Ishikawa (cell line): Measurements from ENCODE around the gene ANKRD55.

Experiments
- CEBPB ChIP-seq: IDR thresholded peaks from 2 replicates; pipeline ENCODE4 v1.6.1; 2012
- CREB1 ChIP-seq: IDR thresholded peaks from 2 replicates; pipeline ENCODE4 v1.6.1; 2012; ENCODE audit warnings: low read depth
- EGR1 ChIP-seq: IDR thresholded peaks from 2 replicates; pipeline ENCODE4 v1.6.1; 2012
- EP300 ChIP-seq: IDR thresholded peaks from 2 replicates; pipeline ENCODE4 v1.6.1; 2012; ENCODE audit warnings: borderline replicate concordance
- FOXM1 ChIP-seq: IDR thresholded peaks from 2 replicates; pipeline ENCODE4 v1.6.1; 2012; ENCODE audit warnings: low read depth, borderline replicate concordance
- MAX ChIP-seq: IDR thresholded peaks from 2 replicates; pipeline ENCODE4 v1.6.1; 2012
- NFIC ChIP-seq: IDR thresholded peaks from 2 replicates; pipeline ENCODE4 v1.6.1; 2012
- RAD21 ChIP-seq: IDR thresholded peaks from 2 replicates; pipeline ENCODE4 v1.6.1; 2012; ENCODE audit warnings: low read depth
- REST ChIP-seq: IDR thresholded peaks from 2 replicates; pipeline ENCODE4 v1.6.1; 2012; ENCODE audit warnings: low read depth, mild to moderate bottlenecking
- TAF1 ChIP-seq: IDR thresholded peaks from 2 replicates; pipeline ENCODE4 v1.6.1; 2012; ENCODE audit warnings: low read depth, mild to moderate bottlenecking
- TCF12 ChIP-seq: IDR thresholded peaks from 2 replicates; pipeline ENCODE4 v1.6.1; 2012; ENCODE audit warnings: low read depth
- TEAD4 ChIP-seq: IDR thresholded peaks from 2 replicates; pipeline ENCODE4 v1.6.1; 2012
- USF1 ChIP-seq: IDR thresholded peaks from 2 replicates; pipeline ENCODE4 v1.6.1; 2012
- YY1 ChIP-seq: IDR thresholded peaks from 2 replicates; pipeline ENCODE4 v1.6.1; 2012; ENCODE audit warnings: low read depth
- ZBTB7A ChIP-seq: IDR thresholded peaks from 2 replicates; pipeline ENCODE4 v1.6.1; 2012; ENCODE audit warnings: low read depth

Gene ANKRD55

GRCh38 chr5:56075361-56075760 is 157.8 kb downstream of the ANKRD55 start:
- TF ChIP-seq CEBPB: no peak
- TF ChIP-seq NFIC: no peak
- TF ChIP-seq RAD21: no peak
- no peak for TF ChIP-seq USF1
- TF ChIP-seq TEAD4: no peak
- TF ChIP-seq FOXM1: no peak

GRCh38 chr5:56072863-56073766 is 160.0 kb downstream of the ANKRD55 start:
- TF ChIP-seq YY1 (no peak), EP300 (no peak), REST (no peak), TEAD4 (no peak), CEBPB (no peak), TAF1 (no peak), NFIC (no peak), CREB1 (no peak), EGR1 (no peak), USF1 (no peak), ZBTB7A (no peak), TCF12 (no peak), MAX (no peak), FOXM1 (no peak), RAD21 (no peak)

- TF ChIP-seq REST (no peak), MAX (no peak), USF1 (no peak), ZBTB7A (no peak), CREB1 (no peak), RAD21 (no peak), TAF1 (no peak), FOXM1 (no peak), TCF12 (no peak), NFIC (no peak), EP300 (no peak), YY1 (no peak), CEBPB (no peak), TEAD4 (no peak), EGR1 (no peak)
These were observed 161.7 kb downstream of the ANKRD55 start for GRCh38 chr5:56071470-56071869.

- TF ChIP-seq TEAD4 (no peak), RAD21 (no peak), MAX (no peak), CEBPB (no peak), CREB1 (no peak), NFIC (no peak)
These were observed 162.2 kb downstream of the ANKRD55 start for GRCh38 chr5:56070851-56071465.
